GM21786 (cell line): Measurements from ENCODE around the gene LCTL.
"Not testable (repeated sequence)": the region's sequence is repeated elsewhere in the genome, so short reads cannot be mapped to it uniquely, and the experiment has no call there.

ENCODE experiments used
- ATAC-seq: cut with Tn5 transposase; IDR thresholded peaks from one replicate; pipeline ENCODE4 v1.9.1; 2021; ENCODE audit not compliant: unreplicated experiment

The LCTL gene

DNA sequence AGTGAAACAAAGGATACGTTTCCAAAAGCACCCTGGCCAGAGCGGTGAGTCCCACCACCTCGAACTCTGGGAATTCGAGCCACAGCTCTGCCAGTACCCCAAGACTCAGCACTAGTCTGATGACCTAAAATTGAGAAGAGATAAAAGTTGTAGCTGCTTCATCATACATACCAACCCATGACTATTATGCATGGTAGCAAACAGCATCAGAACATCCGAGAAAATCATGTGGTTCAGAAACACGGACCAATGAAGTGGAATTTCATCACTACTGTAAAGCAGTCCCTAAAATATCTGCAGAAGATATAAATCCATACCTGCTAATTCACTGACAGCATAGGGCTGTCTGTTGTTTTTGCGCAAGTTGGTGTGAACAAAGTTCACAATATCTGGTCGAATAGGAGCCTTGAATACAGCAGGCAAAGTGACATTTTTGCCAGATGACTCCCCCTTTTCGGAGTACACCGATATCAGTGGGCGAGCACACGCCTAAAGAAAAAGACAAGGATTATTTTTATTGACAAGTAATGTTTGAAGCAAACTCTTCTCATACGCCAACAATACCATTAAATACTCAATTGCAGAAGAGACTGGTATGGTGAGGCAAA lies 62.7 kb downstream of the LCTL start:
- ATAC-seq = not testable (repeated sequence)

DNA sequence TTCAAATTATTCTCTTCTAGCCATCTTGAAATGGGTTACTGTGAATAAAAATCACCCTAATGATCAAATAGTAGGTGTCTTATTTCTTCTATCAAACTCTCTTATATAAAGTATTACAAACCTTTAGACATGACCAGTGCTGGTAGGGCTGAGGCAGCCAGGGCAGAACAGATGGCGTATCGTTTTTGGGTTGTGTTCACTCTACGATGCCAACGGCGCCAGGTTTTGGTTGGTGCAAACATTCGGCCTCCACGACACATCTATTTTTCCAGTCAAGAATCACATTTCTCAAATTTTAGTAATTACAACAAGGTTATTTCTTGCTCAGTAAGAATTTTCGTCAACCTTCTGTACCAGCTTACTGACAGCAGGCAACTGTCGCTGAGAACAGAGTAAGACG lies 63.3 kb downstream of the LCTL start:
- no peak for ATAC-seq

DNA sequence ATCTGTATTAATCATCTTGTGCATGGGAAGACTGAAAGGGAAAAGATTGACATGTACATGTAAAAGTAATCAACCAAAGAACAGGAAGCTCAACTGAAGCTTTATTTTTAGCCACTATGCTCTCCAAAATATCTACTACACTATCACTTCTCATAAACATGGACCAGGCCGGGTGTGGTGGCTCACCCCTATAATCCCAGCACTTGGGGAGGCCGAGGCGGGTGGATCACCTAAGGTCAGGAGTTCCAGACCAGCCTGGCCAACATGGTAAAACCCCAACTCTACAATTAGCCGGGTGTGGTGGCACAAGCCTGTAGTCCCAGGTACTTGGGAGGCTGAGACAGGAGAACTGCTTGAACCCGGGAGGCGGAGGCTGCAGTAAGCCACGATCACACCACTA lies 65.5 kb downstream of the LCTL start:
- ATAC-seq = not testable (repeated sequence)

DNA sequence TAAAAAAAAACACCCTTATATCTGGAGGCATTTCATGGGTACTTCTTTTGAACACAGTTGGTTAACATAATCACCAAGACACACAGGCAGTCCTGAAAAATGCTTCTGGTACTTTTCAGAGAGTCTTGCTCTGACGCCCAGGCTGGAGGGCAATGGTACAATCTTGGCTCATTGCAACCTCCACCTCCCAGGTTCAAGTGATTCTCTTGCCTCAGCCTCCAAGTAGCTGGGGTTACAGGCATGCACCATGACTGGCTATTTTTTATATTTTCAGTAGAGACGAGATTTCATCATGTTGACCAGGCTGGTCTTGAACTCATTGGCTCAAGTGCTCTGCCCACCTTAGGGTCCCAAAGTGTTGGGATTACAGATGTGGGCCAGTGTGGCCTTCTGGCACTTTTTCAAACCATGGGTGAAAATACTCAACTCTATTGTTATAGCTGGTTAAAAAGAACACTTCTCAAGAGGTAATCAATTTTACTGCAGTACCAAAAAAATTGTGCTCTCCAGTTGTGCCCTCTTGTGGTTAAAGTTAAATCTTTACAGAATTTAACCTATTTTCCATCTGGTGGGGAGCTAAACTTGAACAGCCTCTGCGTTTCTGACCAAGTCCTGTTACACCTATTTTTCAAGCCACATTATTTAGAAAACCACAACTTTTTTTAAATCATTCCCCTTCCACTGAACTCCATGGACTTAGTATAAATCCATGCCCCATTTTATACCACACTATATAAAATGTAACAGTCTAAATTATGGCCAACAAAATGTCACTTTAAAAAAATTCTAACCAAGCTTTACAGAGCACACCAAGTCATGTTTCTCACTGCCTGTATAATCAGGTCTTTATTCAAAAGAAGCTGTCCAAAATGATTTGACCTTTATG lies 67.1 kb downstream of the LCTL start:
- ATAC-seq = no peak
